Lower lobe of right lung (tissue), 2 donors: ENCODE results near the gene NQO1. TPM values are rescaled to one million over a fixed set of nuclear protein-coding genes. Genes with fewer than 3 reads are reported as not detected.

Source experiments
- ATAC-seq, 2 donors: fragments of 200-7000 bp; cut with Tn5 transposase; one replicate each; pipeline ENCODE4 v1.9.1; 2020 to 2022; ENCODE audit warnings: mild to moderate bottlenecking in 2 of 2, moderate library complexity in 2 of 2
- DNase-seq: peaks from one replicate; pipeline ENCODE4 v3.0.0-alpha.2; 2020
- H3K27ac ChIP-seq: fragments of 200-600 bp; one replicate; pipeline ENCODE4 v1.8.0; 2022
- H3K27me3 ChIP-seq: fragments of 200-600 bp; one replicate; pipeline ENCODE4 v1.8.0; 2022; ENCODE audit warnings: low read depth
- H3K36me3 ChIP-seq: fragments of 200-600 bp; one replicate; pipeline ENCODE4 v1.8.0; 2022; ENCODE audit warnings: mild to moderate bottlenecking
- H3K4me1 ChIP-seq: fragments of 200-600 bp; one replicate; pipeline ENCODE4 v1.8.0; 2022
- H3K4me3 ChIP-seq: fragments of 200-600 bp; one replicate; pipeline ENCODE4 v1.8.0; 2022; ENCODE audit warnings: mild to moderate bottlenecking
- H3K9me3 ChIP-seq: fragments of 200-600 bp; one replicate; pipeline ENCODE4 v1.8.0; 2022
- CTCF ChIP-seq: fragments of 200-600 bp; IDR thresholded peaks from one replicate; pipeline ENCODE4 v1.8.0; 2022; ENCODE audit warnings: antibody characterized with exemption, mild to moderate bottlenecking
- intact Hi-C: fragments of 100-400 bp; cut with DNase I; formaldehyde crosslinking; loops from one replicate; pipeline ENCODE4 v1.11.0; 2022
- total RNA-seq: library from RNA; stranded (reverse); fragmentation: NEBNext Ultra II Directional; extraction: Animal tissue kit (Norgen Biotek cat#: 25700); gene quantifications from one replicate; pipeline ENCODE4 v1.2.1, GENCODE V29; 2021
- donor health status: DM: no; HTN: yes; CAD: no; lungs with severe emphysema.

Gene NQO1
- total RNA-seq, 1 donor from 2014 or later: 57.8 TPM

DNA sequence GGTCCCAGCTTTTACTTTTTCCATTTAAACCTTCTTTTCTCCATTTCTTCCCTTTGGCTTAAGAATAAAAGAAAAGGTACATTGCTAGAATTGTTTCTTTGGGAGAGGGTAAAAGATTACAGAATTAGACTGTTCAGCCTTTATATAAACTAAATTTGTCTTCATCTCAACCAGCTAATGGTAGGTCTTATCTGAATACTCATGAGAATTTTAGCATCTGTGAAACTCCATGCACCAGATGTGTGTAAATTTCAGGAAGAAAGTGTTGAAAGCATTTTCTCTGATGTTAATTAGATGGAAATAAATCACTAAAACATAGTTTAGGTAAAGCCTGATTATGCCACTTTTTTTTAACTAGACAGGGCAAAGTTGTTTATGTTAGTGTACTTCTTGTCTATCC is 24.9 kb downstream of the NQO1 start:
- peaks cover 4% of the 10 kb centered on the region for H3K4me1 ChIP-seq
- H3K27ac ChIP-seq: no peak overlapping the region
- intact Hi-C loops: no loop called here
- H3K4me3 ChIP-seq: no peak overlapping the region
- H3K9me3 ChIP-seq: no peaks in the 10 kb centered on the region
- no peaks in the 10 kb centered on the region for H3K27me3 ChIP-seq
- H3K36me3 ChIP-seq: peaks cover 55% of the 10 kb centered on the region
- TF ChIP-seq CTCF: no peak
- ATAC-seq: no peak
- no peak for DNase-seq

- DNase-seq: no peak
- no peak overlapping the region for H3K27ac ChIP-seq
- intact Hi-C loops: no loop called here
- no peaks in the 10 kb centered on the region for H3K4me1 ChIP-seq
- no peak for ATAC-seq
- H3K4me3 ChIP-seq: no peak overlapping the region
- TF ChIP-seq CTCF: no peak
- no peaks in the 10 kb centered on the region for H3K9me3 ChIP-seq
- H3K27me3 ChIP-seq: no peaks in the 10 kb centered on the region
- H3K36me3 ChIP-seq: peaks cover 70% of the 10 kb centered on the region
Measured at GRCh38 chr16:69699915-69700314, 26.4 kb downstream of the NQO1 start.

DNA sequence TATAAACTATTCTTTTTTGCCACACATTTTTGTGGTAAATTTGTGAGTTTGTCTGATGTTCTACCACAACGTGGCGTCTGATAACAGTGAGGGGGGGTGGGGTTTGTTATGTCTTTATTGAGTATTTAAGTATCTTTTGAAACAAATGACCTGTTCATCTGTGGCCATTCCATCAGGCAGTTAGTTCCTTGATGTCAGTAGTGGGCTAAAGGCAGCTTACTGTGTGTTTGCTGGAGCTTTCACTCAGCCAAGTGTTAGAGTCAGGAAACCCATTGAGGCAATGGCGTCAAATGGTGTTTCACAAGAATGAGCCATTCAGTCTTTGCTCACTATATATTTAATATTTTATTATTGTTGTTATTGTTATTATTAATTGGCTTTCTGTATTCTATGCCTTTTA is 28.0 kb downstream of the NQO1 start:
- intact Hi-C loops: no loop called here
- ATAC-seq (no peak), DNase-seq (no peak)
- no peaks in the 10 kb centered on the region for H3K9me3 ChIP-seq
- H3K27ac ChIP-seq: no peak overlapping the region
- no peaks in the 10 kb centered on the region for H3K27me3 ChIP-seq
- no peaks in the 10 kb centered on the region for H3K4me1 ChIP-seq
- H3K36me3 ChIP-seq: peaks cover 77% of the 10 kb centered on the region
- H3K4me3 ChIP-seq: no peak overlapping the region
- TF ChIP-seq CTCF: no peak

DNA sequence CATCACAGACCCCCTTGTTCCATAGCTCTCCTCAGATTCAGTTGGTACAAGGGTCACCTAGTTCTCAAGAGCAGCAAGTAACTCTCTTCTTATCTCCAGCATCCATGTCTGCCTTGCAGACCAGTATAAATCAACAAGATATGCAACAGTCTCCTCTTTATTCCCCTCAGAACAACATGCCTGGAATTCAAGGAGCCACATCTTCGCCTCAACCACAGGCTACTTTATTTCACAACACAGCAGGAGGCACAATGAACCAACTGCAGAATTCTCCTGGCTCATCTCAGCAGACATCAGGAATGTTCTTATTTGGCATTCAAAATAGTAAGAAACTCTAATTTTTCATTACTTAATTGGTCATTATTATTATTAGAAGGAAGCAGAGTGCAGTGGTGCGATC is 32.4 kb downstream of the NQO1 start:
- Histone ChIP-seq H3K27ac (no peak overlapping the region), H3K36me3 (peaks cover 93% of the 10 kb centered on the region), H3K27me3 (no peaks in the 10 kb centered on the region), H3K4me3 (no peak overlapping the region), H3K4me1 (no peaks in the 10 kb centered on the region), H3K9me3 (no peaks in the 10 kb centered on the region)
- TF ChIP-seq CTCF: no peak
- DNase-seq: no peak
- intact Hi-C loops: no loop called here
- no peak for ATAC-seq

- no peak for TF ChIP-seq CTCF
- no peaks in the 10 kb centered on the region for H3K9me3 ChIP-seq
- no peaks in the 10 kb centered on the region for H3K4me1 ChIP-seq
- no peak overlapping the region for H3K4me3 ChIP-seq
- DNase-seq: no peak
- ATAC-seq: no peak
- intact Hi-C loops: no loop called here
- no peaks in the 10 kb centered on the region for H3K27me3 ChIP-seq
- no peak overlapping the region for H3K27ac ChIP-seq
- peaks cover 90% of the 10 kb centered on the region for H3K36me3 ChIP-seq
Measured at GRCh38 chr16:69691980-69692911, 34.1 kb downstream of the NQO1 start.
